ENCODE data around the gene LGALS4. TPM values are rescaled to one million over a fixed set of nuclear protein-coding genes. Genes with fewer than 3 reads are reported as not detected.
"Not testable (repeated sequence)": the region's sequence is repeated elsewhere in the genome, so short reads cannot be mapped to it uniquely, and the experiment has no call there.

LGALS4 gene
- total RNA-seq, 1 donor from 2014 or later = 1.3 TPM

DNA sequence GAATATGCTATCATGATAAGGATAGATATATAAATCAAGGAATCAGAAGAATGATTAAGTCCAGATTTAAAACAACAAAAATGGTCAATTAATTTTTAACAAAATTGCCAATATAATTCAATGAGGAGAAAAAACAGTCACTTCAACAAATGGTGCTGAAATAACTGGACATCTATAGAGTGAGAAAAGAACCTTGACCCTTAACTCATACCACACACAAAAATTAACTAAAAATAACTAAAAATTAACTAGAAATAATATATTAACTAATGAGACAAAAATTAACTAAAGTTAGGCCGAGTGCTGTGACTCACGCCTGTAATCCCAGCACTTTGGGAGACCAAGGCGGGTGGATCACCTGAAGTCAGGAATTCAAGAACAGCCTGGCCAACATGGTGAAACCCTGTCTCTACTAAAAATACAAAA lies 48.9 kb downstream of the LGALS4 start:
- Mint-ChIP-seq H3K9me3 (no peaks in the 10 kb centered on the region), H3K4me1 (ENCODE audit: low read depth) (no peaks in the 10 kb centered on the region), H3K4me3 (no peak overlapping the region), H3K36me3 (ENCODE audit: low read depth) (no peaks in the 10 kb centered on the region), H3K27ac (no peak overlapping the region), H3K27me3 (ENCODE audit: insufficient read depth) (peaks cover 2% of the 10 kb centered on the region)
- no peak for DNase-seq (ENCODE audit: low spot score)
- intact Hi-C loops (cut with micrococcal nuclease) = no loop called here

DNA sequence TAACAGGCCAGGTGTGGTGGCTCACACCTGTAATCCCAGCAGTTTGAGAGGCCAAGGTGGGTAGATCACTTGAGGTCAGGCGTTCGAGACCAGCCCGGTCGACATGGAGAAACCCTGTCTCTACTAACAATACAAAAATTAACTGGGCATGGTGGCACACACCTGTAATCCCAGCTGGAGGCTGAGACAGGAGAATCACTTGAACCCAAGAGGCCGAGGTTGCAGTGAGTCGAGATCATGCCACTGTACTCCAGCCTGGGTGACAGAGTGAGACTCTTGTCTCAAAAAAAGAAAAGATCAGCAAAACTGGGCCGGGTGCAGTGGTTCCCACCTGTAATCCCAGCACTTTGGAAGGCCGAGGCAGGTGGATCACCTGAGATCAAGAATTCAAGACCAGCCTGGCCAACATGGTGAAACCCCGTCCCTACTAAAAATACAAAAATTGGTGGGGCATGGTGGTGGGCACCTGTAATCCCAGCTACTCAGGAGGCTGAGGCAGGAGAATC lies 50.8 kb downstream of the LGALS4 start:
- H3K27me3 Mint-ChIP-seq (ENCODE audit: insufficient read depth); H3K4me1 Mint-ChIP-seq (ENCODE audit: low read depth); H3K4me3 Mint-ChIP-seq; H3K27ac Mint-ChIP-seq; intact Hi-C loops (cut with micrococcal nuclease); H3K36me3 Mint-ChIP-seq (ENCODE audit: low read depth); DNase-seq (ENCODE audit: low spot score); H3K9me3 Mint-ChIP-seq: not testable (repeated sequence)

DNA sequence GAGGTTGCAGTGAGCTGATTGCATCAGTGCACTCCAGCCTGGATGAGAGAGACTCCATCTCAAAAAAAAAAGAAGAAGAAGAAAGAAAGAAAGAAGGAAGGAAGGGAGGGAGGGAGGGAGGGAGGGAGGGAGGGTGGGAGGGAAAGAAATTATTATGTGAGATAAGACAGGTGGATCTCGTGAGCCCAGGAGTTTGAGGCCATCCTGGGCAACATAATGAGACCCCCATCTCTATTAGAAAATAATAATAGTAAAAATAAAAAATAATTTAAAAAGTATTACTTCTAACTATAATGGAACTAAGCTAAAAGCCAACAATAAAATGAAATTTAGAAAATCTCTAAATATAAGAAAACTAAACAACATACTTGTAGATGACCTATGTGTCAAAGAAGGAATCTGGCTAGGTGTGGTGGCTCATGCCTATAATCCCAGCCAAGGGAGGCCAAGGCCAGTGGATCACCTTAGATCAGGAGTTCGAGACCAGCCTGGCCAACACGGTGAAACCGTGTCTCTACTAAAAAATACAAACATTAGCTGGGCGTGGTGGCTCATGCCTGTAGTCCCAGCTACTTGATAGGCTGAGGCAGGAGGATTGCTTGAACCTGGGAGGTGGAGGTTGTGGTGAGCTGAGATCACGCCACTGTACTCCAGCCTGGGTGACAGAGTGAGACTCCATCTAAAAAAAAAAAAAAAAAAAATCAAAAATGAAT lies 51.8 kb downstream of the LGALS4 start:
- DNase-seq (ENCODE audit: low spot score); H3K27me3 Mint-ChIP-seq (ENCODE audit: insufficient read depth); H3K27ac Mint-ChIP-seq; H3K36me3 Mint-ChIP-seq (ENCODE audit: low read depth); H3K4me3 Mint-ChIP-seq; H3K9me3 Mint-ChIP-seq; H3K4me1 Mint-ChIP-seq (ENCODE audit: low read depth); intact Hi-C loops (cut with micrococcal nuclease): not testable (repeated sequence)

DNA sequence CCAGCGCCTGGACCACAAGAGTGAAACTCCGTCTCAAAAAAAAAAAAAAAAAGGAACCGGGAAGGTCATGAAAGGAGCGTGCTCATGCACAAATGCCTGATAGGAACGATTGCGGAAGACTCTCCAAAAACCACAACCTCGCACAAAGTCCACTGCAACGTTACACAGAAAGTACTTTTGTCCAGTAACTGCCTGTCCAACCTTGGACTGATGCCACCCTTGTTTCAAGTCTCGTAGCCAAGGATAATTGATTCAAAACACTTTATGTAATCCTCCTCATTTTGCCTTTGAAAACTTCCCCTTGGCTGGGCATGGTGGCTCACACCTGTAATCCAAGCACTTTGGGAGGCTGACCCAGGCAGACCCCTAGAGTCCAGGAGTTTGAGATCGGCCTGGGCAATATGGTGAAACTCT lies 53.1 kb downstream of the LGALS4 start:
- DNase-seq (ENCODE audit: low spot score) = no peak
- H3K27ac Mint-ChIP-seq = no peak overlapping the region
- no peaks in the 10 kb centered on the region for H3K9me3 Mint-ChIP-seq
- no peaks in the 10 kb centered on the region for H3K4me1 Mint-ChIP-seq (ENCODE audit: low read depth)
- H3K4me3 Mint-ChIP-seq = no peak overlapping the region
- intact Hi-C loops (cut with micrococcal nuclease) = no loop called here
- H3K27me3 Mint-ChIP-seq (ENCODE audit: insufficient read depth) = peaks cover 2% of the 10 kb centered on the region
- no peaks in the 10 kb centered on the region for H3K36me3 Mint-ChIP-seq (ENCODE audit: low read depth)

DNA sequence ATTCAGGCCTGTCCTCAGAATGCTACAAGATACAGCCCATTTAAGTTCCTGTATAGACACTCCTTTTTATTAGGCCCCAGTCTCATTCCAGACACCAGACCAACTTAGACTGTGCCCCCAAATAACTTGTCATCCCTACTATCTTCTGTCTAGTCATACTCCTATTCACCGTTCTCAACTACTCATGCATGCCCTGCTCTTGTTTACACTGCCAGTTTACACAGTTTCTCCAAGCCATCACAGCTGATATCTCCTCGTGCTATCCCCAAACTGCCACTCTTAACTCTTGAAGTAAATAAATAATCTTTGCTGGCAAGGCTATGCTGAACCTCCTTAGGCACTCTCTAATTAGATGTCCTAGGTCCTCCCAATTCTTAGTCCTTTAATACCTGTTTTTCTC lies 58.5 kb downstream of the LGALS4 start:
- H3K4me1 Mint-ChIP-seq (ENCODE audit: low read depth); H3K9me3 Mint-ChIP-seq; H3K27ac Mint-ChIP-seq; H3K4me3 Mint-ChIP-seq; DNase-seq (ENCODE audit: low spot score); intact Hi-C loops (cut with micrococcal nuclease); H3K36me3 Mint-ChIP-seq (ENCODE audit: low read depth): not testable (repeated sequence)
- H3K27me3 Mint-ChIP-seq (ENCODE audit: insufficient read depth) = peaks cover 18% of the 10 kb centered on the region

DNA sequence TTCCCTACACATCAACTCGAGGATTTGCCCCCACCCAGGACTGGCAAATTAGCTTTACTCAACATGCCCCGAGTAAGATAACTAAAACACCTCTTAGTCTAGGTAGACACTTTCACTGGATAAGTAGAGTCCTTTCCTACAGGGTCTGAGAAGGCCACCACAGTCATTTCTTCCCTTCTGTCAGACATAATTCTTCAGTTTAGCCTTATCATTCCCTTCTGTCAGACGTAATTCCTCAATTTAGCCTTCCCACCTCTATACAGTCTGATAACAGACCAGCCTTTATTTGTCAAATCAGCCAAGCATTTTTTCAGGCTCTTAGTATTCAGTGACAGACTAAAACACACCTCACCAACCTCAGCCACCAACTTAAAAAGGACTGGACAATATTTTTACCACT lies 59.0 kb downstream of the LGALS4 start:
- H3K36me3 Mint-ChIP-seq (ENCODE audit: low read depth); H3K9me3 Mint-ChIP-seq; H3K4me3 Mint-ChIP-seq; intact Hi-C loops (cut with micrococcal nuclease); DNase-seq (ENCODE audit: low spot score); H3K27ac Mint-ChIP-seq; H3K4me1 Mint-ChIP-seq (ENCODE audit: low read depth): not testable (repeated sequence)
- H3K27me3 Mint-ChIP-seq (ENCODE audit: insufficient read depth) = peaks cover 18% of the 10 kb centered on the region

Other genes with a start within 250 kb of the LGALS4 start
- gene MAP4K1, start 195.0 kb downstream of the LGALS4 start, total RNA-seq = 159 and 182 TPM in 2 replicates
- 309 and 326 TPM in 2 replicates for gene EIF3K, start 193.8 kb downstream of the LGALS4 start, total RNA-seq
- gene ACTN4, start 165.3 kb downstream of the LGALS4 start, total RNA-seq = 281 and 287 TPM in 2 replicates
- 1.1 and 2.5 TPM in 2 replicates for gene CAPN12, start 68.5 kb downstream of the LGALS4 start, total RNA-seq
- gene LGALS7, start 39.4 kb downstream of the LGALS4 start, total RNA-seq = not detected in 2 replicates
- gene LGALS7B, start 23.7 kb downstream of the LGALS4 start, total RNA-seq = not detected in 2 replicates
- 125 and 132 TPM in 2 replicates for gene ECH1, start 18.8 kb upstream of the LGALS4 start, total RNA-seq
- 632 and 659 TPM in 2 replicates for gene HNRNPL, start 37.0 kb upstream of the LGALS4 start, total RNA-seq
- gene RINL, start 65.3 kb upstream of the LGALS4 start, total RNA-seq = 70.7 and 73.1 TPM in 2 replicates
- gene SIRT2, start 86.7 kb upstream of the LGALS4 start, total RNA-seq = 28.3 and 28.7 TPM in 2 replicates
- 98.1 and 102 TPM in 2 replicates for gene NFKBIB, start 87.0 kb upstream of the LGALS4 start, total RNA-seq
- 0.67 and 0.88 TPM in 2 replicates for gene CCER2, start 99.2 kb upstream of the LGALS4 start, total RNA-seq
- gene SARS2, start 117.8 kb upstream of the LGALS4 start, total RNA-seq = 36.5 and 38.4 TPM in 2 replicates
- gene MRPS12, start 118.0 kb upstream of the LGALS4 start, total RNA-seq = 118 and 120 TPM in 2 replicates
- 0.10 TPM in 1 of 2 replicates, not detected in the other for gene FBXO17, start 162.8 kb upstream of the LGALS4 start, total RNA-seq
- gene FBXO27, start 219.6 kb upstream of the LGALS4 start, total RNA-seq = 0.12 and 0.54 TPM in 2 replicates